Suprapubic skin (tissue), 4 donors: ENCODE data around the gene LAMA3.

Source experiments
- CTCF ChIP-seq, 2 donors: fragments of 200-600 bp in 1 of 2; fragments of 450-650 bp in 1 of 2; sonication (generic) in 1 of 2; IDR thresholded peaks; one replicate each; pipeline ENCODE4 v1.5.1; 2016 to 2019; ENCODE audit warnings: antibody characterized with exemption in 2 of 2, mild to moderate bottlenecking in 1 of 2, moderate library complexity in 1 of 2
- POLR2A ChIP-seq, 2 donors: fragments of 450-650 bp; IDR thresholded peaks; one replicate each; pipeline ENCODE4 v1.6.1; 2017; ENCODE audit warnings: antibody characterized with exemption in 2 of 2, mild to moderate bottlenecking in 2 of 2, moderate library complexity in 2 of 2
- POLR2AphosphoS5 ChIP-seq, 3 donors: sonication (generic); formaldehyde crosslinking; IDR thresholded peaks; one replicate each; pipeline ENCODE4 v1.6.1; 2017; ENCODE audit warnings: antibody characterized with exemption in 3 of 3

- TF ChIP-seq POLR2AphosphoS5 (IDR thresholded peaks at IDR 0.05), result no peak
- no peak for TF ChIP-seq CTCF (IDR thresholded peaks at IDR 0.05)
- TF ChIP-seq POLR2A (IDR thresholded peaks at IDR 0.05), result no peak
Measured at GRCh38 chr18:23910032-23910431, 220.8 kb downstream of the LAMA3 start.
